OCI-LY7 (cell line): ENCODE data around the gene DRC7. TPM values are rescaled to one million over a fixed set of nuclear protein-coding genes. Genes with fewer than 3 reads are reported as not detected.

Source experiments
- Bru-seq: library from RNA; stranded (reverse); fragments of 400-500 nt; gene quantifications from one replicate; lab custom pipeline; 2021; lab: Mats Ljungman, UMichigan
- BruChase-seq, 2 experiments: library from RNA; stranded (reverse); fragments of 400-500 nt; gene quantifications; one replicate each; lab custom pipeline; 2021; lab: Mats Ljungman, UMichigan
- BruUV-seq: library from RNA; stranded (reverse); fragments of 400-500 nt; replicated peaks from 2 replicates; lab custom pipeline; 2021; lab: Mats Ljungman, UMichigan
- CTCF ChIA-PET: fragments of 300-600 bp; sonication (Branson Sonifier 250); formaldehyde crosslinking; loops from one replicate; lab custom pipeline; 2022; ENCODE audit warnings: antibody characterized with exemption; ENCODE audit not compliant: unreplicated experiment; lab: Charles Lee
- POLR2A ChIA-PET: fragments of 300-600 bp; sonication (Branson Sonifier 250); formaldehyde crosslinking; loops from one replicate; lab custom pipeline; 2022; ENCODE audit warnings: antibody characterized with exemption; lab: Charles Lee
- DNase-seq: peaks from one replicate; pipeline ENCODE4 v3.0.0-alpha.2; 2015; ENCODE audit warnings: low spot score
- H2AFZ ChIP-seq: fragments of 200-600 bp; sonication (generic), shearing (Covaris generic); 2 replicates; pipeline ENCODE4 v1.6.1; 2014; ENCODE audit warnings: mild to moderate bottlenecking, antibody characterized with exemption, low read length, moderate library complexity
- H3K27ac ChIP-seq: fragments of 200-600 bp; sonication (generic); 2 replicates; pipeline ENCODE4 v1.5.1; 2014; ENCODE audit warnings: mixed run types, low read depth, mild to moderate bottlenecking, moderate library complexity, low read length, inconsistent platforms; ENCODE audit not compliant: poor library complexity, severe bottlenecking
- H3K36me3 ChIP-seq: fragments of 200-600 bp; sonication (generic); 2 replicates; pipeline ENCODE4 v1.6.1; 2014; ENCODE audit warnings: mild to moderate bottlenecking, antibody characterized with exemption, low read length, moderate library complexity, mixed read lengths; ENCODE audit not compliant: insufficient read depth
- H3K4me1 ChIP-seq: fragments of 200-600 bp; sonication (generic); 2 replicates; pipeline ENCODE4 v1.5.1; 2014; ENCODE audit warnings: mild to moderate bottlenecking, low read length; ENCODE audit not compliant: insufficient read depth, poor library complexity, severe bottlenecking
- H3K4me2 ChIP-seq: fragments of 200-600 bp; sonication (generic); 2 replicates; pipeline ENCODE4 v1.6.1; 2014; ENCODE audit warnings: mild to moderate bottlenecking, low read length
- H3K4me3 ChIP-seq: fragments of 200-600 bp; sonication (generic); 2 replicates; pipeline ENCODE4 v1.5.1; 2014; ENCODE audit warnings: mild to moderate bottlenecking, low read depth, low read length; ENCODE audit not compliant: poor library complexity, severe bottlenecking
- H3K79me2 ChIP-seq: fragments of 200-600 bp; sonication (generic); 2 replicates; pipeline ENCODE4 v1.6.1; 2016; ENCODE audit warnings: low read depth, mild to moderate bottlenecking, low read length, moderate library complexity, mixed read lengths; ENCODE audit not compliant: insufficient read depth
- H3K9me2 ChIP-seq: fragments of 200-600 bp; sonication (generic); 2 replicates; pipeline ENCODE4 v1.6.1; 2016; ENCODE audit warnings: mild to moderate bottlenecking, low read length, mixed read lengths; ENCODE audit not compliant: insufficient read depth
- H3K9me3 ChIP-seq: fragments of 200-600 bp; sonication (generic); 2 replicates; pipeline ENCODE4 v1.6.1; 2014; ENCODE audit warnings: mild to moderate bottlenecking, mixed run types, low read length, mixed read lengths
- H4K20me1 ChIP-seq: fragments of 200-600 bp; sonication (generic); 2 replicates; pipeline ENCODE4 v1.6.1; 2014; ENCODE audit warnings: mild to moderate bottlenecking, antibody characterized with exemption, low read length, moderate library complexity, mixed read lengths; ENCODE audit not compliant: insufficient read depth
- EZH2phosphoT487 ChIP-seq: fragments of 200-600 bp; sonication (generic); IDR thresholded peaks from 2 replicates; pipeline ENCODE4 v1.6.1; 2018; ENCODE audit warnings: low read depth, borderline replicate concordance, mild to moderate bottlenecking, mixed run types, antibody characterized with exemption, low read length, moderate library complexity, mixed read lengths
- intact Hi-C: fragments of 100-400 bp; cut with micrococcal nuclease; formaldehyde crosslinking; loops from one replicate; pipeline ENCODE4 v1.10.0; 2022; ENCODE audit not compliant: unreplicated experiment
- long read RNA-seq: library from polyadenylated mRNA; stranded (forward); transcript quantifications from one replicate; pipeline ENCODE4 v2.0.0, GENCODE V29; 2022
- total RNA-seq, 2 experiments: library from RNA; depleted of rRNA in 1 of 2; stranded (reverse); fragments of >200 nt in 1 of 2; shearing (Covaris generic) in 1 of 2; gene quantifications; 2 replicates each; pipeline ENCODE4 v1.2.3, GENCODE V29; 2014 to 2022
- TF ChIP-seq, protein P1 (sequence below): fragments of 200-600 bp; sonication (generic); conservative IDR thresholded peaks from 2 replicates; pipeline ENCODE4 v1.5.1; 2014; ENCODE audit warnings: mild to moderate bottlenecking, antibody characterized with exemption, low read length, moderate library complexity, mixed read lengths

The DRC7 gene, protein sequence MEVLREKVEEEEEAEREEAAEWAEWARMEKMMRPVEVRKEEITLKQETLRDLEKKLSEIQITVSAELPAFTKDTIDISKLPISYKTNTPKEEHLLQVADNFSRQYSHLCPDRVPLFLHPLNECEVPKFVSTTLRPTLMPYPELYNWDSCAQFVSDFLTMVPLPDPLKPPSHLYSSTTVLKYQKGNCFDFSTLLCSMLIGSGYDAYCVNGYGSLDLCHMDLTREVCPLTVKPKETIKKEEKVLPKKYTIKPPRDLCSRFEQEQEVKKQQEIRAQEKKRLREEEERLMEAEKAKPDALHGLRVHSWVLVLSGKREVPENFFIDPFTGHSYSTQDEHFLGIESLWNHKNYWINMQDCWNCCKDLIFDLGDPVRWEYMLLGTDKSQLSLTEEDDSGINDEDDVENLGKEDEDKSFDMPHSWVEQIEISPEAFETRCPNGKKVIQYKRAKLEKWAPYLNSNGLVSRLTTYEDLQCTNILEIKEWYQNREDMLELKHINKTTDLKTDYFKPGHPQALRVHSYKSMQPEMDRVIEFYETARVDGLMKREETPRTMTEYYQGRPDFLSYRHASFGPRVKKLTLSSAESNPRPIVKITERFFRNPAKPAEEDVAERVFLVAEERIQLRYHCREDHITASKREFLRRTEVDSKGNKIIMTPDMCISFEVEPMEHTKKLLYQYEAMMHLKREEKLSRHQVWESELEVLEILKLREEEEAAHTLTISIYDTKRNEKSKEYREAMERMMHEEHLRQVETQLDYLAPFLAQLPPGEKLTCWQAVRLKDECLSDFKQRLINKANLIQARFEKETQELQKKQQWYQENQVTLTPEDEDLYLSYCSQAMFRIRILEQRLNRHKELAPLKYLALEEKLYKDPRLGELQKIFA
- 0.05 and 0.44 TPM in 2 replicates for total RNA-seq (2014; rRNA removed; shearing (Covaris generic))
- 0.46 and 0.55 TPM in 2 replicates for total RNA-seq (2022)
- percentile 9 among the genes with signal in this experiment for Bru-seq, nascent RNA
- BruChase-seq, experiment 1, labeled RNA remaining after a 6-hour chase = percentile 4 among the genes with signal in this experiment
- percentile 4 among the genes with signal in this experiment for BruChase-seq, experiment 2, labeled RNA remaining after a 2-hour chase
- long read RNA-seq = 0 reads

DNA sequence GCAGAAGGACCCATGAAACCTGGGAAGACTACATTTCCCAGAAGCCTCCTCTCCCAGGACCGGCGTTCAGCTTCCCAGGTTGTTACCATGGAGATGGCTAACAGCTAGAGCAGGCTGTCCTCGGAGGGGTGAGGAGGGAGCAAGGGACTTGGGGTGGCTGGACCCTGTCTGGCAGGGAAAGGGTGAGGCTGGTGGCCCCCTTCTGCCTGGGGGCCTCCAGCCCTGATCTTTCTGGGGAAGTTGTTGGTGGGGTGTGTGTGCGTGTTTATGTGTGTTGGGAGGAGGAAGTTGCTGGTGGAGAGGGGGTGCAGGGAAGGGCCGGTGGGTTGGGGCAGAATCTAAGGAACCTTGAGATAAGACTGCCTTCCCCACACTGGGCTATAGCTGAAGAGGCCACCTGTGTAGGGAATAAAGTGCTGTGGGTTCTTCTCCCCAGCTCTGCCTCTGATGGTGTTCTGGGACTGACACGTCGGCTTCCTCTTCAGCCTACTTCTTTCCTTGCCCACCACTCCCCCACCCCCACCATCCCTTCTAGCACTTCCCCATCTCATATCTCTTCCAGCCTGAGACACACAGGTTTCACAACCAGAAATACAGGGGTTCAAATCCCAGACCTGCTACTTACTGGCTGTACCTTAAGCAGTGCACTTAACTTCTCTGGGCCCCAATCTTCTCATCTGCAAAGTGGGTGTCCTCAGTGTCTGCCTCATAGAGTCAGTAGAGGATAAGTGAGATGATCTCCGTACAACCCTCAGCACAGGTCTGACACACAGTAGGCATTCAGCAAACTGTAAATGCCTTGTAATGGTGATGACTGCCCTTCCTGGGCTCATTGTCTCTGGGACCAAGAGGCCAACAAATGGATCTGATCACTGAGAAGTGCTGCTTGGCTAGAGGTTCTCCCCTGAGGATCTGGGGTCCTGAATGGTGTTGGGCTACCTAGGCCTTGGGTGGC lies at the start of gene DRC7:
DRC7 (plus strand) TSS at position 82 of the 955 bp plus-strand sequence. CDS start 3,144 bp downstream, outside the sequence.
- H3K9me2 ChIP-seq = no peaks in the 10 kb centered on the region
- ChIA-PET POLR2A (no interaction called here), CTCF (no interaction called here)
- H3K4me1 ChIP-seq = peaks cover 11% of the 10 kb centered on the region
- TF ChIP-seq, protein P1, sequence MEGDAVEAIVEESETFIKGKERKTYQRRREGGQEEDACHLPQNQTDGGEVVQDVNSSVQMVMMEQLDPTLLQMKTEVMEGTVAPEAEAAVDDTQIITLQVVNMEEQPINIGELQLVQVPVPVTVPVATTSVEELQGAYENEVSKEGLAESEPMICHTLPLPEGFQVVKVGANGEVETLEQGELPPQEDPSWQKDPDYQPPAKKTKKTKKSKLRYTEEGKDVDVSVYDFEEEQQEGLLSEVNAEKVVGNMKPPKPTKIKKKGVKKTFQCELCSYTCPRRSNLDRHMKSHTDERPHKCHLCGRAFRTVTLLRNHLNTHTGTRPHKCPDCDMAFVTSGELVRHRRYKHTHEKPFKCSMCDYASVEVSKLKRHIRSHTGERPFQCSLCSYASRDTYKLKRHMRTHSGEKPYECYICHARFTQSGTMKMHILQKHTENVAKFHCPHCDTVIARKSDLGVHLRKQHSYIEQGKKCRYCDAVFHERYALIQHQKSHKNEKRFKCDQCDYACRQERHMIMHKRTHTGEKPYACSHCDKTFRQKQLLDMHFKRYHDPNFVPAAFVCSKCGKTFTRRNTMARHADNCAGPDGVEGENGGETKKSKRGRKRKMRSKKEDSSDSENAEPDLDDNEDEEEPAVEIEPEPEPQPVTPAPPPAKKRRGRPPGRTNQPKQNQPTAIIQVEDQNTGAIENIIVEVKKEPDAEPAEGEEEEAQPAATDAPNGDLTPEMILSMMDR = no peak
- no peak for TF ChIP-seq EZH2phosphoT487
- BruUV-seq = no TSS peak
- no peaks in the 10 kb centered on the region for H4K20me1 ChIP-seq
- no peaks in the 10 kb centered on the region for H3K79me2 ChIP-seq
- peak within 1 kb of the TSS; percentile 90; the same call in 1 of the 2 replicates for H2AFZ ChIP-seq
- H3K4me2 ChIP-seq = peak within 1 kb of the TSS; percentile 65
- no peaks in the 10 kb centered on the region for H3K9me3 ChIP-seq
- peak; percentile 58 for DNase-seq
- no peak within 1 kb of the TSS for H3K27ac ChIP-seq
- peak within 1 kb of the TSS; percentile 53 for H3K4me3 ChIP-seq
- no peaks in the 10 kb centered on the region for H3K36me3 ChIP-seq
- intact Hi-C loops = no loop called here

DNA sequence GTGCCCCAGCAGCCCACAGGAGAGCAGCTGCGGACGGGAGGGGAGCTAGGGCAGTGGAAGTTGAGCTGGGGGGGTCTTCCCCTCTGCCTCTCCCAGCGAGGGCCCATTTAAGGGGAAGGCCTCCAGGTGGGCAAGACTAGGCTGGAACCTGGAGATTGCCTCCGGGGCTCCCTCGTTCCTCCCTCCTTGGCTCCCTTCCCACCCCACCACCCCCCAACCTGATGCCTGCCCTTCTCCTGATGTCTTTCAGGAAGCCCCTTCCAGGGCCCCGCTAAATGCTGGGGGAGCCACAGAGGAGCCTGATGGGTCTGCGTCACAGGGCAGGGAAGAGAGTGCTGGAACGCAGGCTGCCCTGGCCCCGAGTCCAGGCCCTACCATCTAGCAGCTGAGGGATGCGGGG lies 49.4 kb upstream of the DRC7 start:
- CTCF ChIA-PET = no interaction called here
- no peak overlapping the region for H2AFZ ChIP-seq
- no peak for DNase-seq
- no peaks in the 10 kb centered on the region for H3K4me1 ChIP-seq
- H3K27ac ChIP-seq = no peak overlapping the region
- H3K36me3 ChIP-seq = no peaks in the 10 kb centered on the region
- no peaks in the 10 kb centered on the region for H3K9me2 ChIP-seq
- no peaks in the 10 kb centered on the region for H3K79me2 ChIP-seq
- H3K9me3 ChIP-seq = no peaks in the 10 kb centered on the region
- intact Hi-C loops = loop anchor here (10.0 kb wide), 1 partner anchor 230 kb away; no protein-coding TSS in a partner anchor
- TF ChIP-seq EZH2phosphoT487 = no peak
- TF ChIP-seq, protein P1 = no peak
- H4K20me1 ChIP-seq = peaks cover 4% of the 10 kb centered on the region; the same call in 1 of the 2 replicates
- H3K4me3 ChIP-seq = no peak overlapping the region
- POLR2A ChIA-PET = interaction anchor here (0.8 to 1.0 kb wide), 2 partner anchors 79 to 90 kb away, joined by 3 to 5 read pairs; partner anchors contain the start of gene KATNB1
- no TSS peak for BruUV-seq
- no peak overlapping the region for H3K4me2 ChIP-seq
